ENCODE measurements around the gene SPINK14.

The SPINK14 gene

DNA sequence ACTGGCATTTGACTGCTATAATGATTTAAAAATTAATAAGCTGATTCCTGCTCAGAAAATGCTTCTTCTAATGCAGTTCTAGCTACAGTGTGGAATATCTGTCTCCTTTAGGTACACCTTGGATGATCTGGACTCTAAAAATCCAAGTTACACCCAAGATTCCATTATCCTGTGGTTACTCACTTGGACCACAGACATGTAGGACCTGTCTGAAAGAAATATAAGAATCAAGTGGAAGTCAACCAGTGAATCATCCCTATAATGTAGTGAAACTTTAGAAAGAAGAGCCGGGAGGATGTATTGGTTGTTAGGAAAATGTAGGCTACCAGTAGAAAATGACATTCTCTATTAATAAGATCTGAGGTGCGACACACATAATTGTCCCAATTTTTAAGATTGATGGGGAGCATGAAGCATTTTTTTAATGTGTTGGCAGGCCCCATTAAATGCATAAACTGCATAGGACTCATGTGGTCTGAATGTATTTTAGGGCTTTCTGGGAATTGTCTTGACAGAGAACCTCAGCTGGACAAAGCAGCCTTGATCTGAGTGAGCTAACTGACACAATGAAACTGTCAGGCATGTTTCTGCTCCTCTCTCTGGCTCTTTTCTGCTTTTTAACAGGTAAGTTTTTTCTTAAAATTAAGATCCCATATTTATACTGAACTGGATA is 34.3 kb downstream of the SPINK14 start, which contains the start of gene SPINK6:
SPINK6 (plus strand) TSS at position 512 of the 673 bp plus-strand sequence; CDS start at position 567, 55 bp downstream.
- DNase-seq = no peak

DNA sequence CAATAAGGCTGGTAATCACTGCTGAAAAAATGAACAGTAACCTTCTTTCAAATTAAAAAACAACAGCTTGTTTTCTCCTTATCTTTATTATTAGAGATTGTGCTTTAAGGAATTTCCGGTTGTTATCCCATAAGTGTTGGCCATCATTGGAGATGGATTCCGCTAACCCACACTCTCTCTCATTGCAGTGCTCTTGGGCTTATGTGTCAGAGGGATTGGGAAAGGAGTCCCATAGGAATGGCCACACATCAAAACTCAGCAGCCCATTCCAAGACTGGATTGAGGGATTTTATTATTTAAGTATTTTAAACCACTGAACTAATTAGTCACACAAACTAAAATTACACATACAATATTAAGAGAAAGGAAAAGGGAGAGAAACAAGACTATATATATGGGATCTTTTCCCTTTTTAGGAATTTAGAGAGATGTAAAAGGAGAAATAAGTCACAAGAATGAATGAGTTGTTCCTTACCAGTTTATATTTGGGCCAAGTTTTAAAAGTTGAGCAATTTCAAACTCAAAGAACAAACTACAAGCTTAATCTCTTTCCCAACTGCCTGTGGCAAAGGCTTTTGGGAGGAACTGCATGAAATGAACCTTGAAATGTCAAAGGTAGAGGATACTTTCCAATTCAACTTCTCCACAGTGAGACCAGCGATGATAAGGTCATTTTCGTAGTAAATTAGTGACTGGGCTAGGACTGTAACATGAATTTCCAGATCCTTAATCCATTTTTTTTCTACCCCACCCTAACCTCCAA is 36.9 kb downstream of the SPINK14 start:
- no peak for DNase-seq

DNA sequence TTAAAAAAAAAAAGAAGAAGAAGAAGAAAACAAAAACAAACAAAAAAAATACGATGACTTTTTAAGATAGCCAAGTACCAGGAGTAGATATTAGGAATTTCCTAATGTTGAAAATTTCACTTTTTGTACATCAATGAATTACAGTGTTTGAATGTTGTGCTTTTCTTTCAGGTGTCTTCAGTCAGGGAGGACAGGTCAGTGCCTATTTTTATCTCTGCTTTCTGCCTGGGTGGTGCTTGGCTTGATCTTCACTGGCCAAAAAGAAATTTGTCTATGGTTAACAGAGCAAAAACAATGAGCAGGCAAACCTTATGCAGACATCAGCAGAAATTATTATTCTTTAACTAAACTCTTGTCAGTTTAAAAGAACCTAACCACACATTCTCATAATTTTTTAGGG is 37.5 kb downstream of the SPINK14 start:
- no peak for DNase-seq

DNA sequence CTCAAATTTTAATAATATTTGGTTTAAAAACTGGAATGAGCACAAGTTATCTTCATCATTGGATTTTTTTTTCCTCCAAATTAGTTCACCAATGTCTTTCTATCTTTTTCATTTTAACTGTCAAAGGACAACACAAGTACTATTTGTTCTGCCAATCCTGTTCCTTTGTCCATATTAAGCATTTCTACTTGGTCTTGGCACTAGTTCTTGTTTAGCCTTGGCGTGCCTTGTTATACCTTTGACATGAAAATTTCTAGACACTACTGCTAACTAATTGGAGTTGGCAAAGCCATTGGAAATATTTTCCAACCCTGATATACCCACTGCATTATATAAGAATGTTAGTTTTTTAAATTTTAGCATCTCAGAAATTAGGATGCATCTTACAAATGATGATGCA is 38.3 kb downstream of the SPINK14 start:
- DNase-seq = no peak

GRCh38 chr5:148208226-148208625 is 39.9 kb downstream of the SPINK14 start:
- DNase-seq = no peak

DNA sequence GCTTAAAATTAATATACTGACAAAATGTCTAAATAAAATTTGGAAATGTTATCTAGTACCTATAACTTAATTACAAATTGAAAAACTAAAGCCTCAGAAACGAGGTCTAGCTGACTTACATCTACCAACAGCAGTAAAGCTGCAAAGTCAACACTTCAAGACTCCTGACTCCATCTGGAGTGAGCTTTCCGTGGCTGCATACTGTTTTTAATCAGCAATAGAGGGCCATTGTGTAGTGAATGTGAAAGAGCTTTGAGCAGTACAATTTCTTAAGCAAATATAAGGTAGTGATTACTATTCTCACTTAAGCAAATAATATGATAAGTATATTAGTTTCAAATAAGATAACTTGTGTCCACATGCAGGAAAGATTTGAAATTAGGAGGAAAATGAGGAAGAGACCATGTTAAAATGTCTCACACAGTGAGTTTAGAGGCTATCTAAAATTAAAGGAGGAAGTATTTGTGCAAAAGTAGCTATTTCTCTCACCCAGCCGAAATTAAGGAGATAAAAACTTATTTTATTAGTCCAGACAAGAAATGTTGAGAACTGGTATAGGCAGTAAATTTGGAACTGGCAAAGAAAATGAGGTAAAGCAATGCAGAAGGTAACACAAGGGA is 40.9 kb downstream of the SPINK14 start:
- peak; percentile 33 for DNase-seq

- DNase-seq = no peak
Observed at GRCh38 chr5:148214665-148215185, 46.4 kb downstream of the SPINK14 start.

DNA sequence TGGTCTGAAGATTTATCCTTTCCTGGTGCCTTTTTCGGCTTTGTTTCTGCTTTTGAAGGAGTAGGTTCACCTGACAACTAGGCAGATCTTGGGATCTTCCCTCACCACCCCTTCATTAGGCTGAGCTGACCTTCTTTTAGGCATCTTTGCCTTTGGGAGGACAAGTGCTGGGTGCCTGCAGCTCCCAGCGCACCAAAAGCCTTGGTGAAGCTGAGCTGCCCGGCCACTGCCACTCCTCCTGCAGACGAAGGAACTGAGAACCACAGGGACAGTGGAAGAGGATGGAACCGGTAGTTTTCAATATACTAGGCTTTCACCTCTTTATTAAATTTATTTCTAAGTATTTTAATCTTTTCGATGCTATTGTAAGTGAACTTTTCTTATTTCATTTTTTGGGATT is 53.2 kb downstream of the SPINK14 start:
- no peak for DNase-seq

DNA sequence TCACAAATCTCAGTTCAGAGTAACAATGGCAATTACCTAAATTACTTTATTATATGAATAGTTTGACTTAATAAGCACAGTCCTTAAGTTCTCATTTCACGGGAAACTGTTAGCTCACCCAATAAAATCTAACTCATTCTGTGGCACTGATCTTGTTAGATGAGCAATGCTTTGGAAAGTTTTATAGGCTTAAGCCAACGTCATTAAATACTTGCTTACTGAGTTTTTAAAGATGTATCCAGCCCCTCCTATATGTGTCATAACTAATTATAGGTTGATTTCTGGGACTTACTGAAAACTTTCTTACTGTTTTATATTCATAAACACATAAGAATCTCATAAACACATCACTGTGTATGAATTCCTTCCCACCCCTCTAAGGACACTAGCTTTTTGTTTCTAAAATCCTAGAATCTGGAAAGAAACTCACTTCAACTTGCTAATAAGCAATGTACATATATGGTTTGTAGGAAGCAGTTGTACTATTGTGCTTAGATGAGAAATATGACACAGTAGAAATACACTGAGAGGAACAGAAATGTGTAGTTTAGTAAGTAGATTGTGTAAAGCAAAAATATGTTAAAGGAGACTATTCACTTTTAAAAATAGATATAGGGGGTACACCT is 55.9 kb downstream of the SPINK14 start:
- DNase-seq = no peak

Measured in NCI-H1436 (cell line).